HEK293T (cell line): ENCODE measurements around the gene SKAP1.
A peak's percentile ranks its signal among the peaks of the same experiment; 100 is the strongest.

Experiments used
- CTCF ChIA-PET: fragments of 350-600 bp; formaldehyde crosslinking; extraction: SDS; loops from one replicate; lab custom pipeline; 2021; ENCODE audit warnings: antibody characterized with exemption, inconsistent platforms; lab: Yijun Ruan, JAX
- POLR2A ChIA-PET: fragments of 350-600 bp; formaldehyde crosslinking; extraction: SDS; loops from one replicate; lab custom pipeline; 2020; ENCODE audit warnings: antibody characterized with exemption, inconsistent platforms; lab: Yijun Ruan, JAX
- DNase-seq: peaks from one replicate; pipeline ENCODE4 v3.0.0; 2012; ENCODE audit warnings: mixed read lengths; ENCODE audit errors: extremely low spot score
- ARNT ChIP-seq: fragments of 450-650 bp; IDR thresholded peaks from 2 replicates; pipeline ENCODE4 v1.6.1; 2017; ENCODE audit warnings: mild to moderate bottlenecking
- BHLHE40 ChIP-seq: fragments of 450-650 bp; IDR thresholded peaks from 2 replicates; pipeline ENCODE4 v1.6.1; 2016; ENCODE audit warnings: mild to moderate bottlenecking, moderate library complexity, borderline replicate concordance
- CTBP1 ChIP-seq: fragments of 450-650 bp; IDR thresholded peaks from 2 replicates; pipeline ENCODE4 v1.6.1; 2016; ENCODE audit warnings: borderline replicate concordance
- ELF4 ChIP-seq: fragments of 450-650 bp; IDR thresholded peaks from 2 replicates; pipeline ENCODE4 v1.6.1; 2017; ENCODE audit warnings: antibody characterized with exemption
- FOXA1 ChIP-seq: fragments of 450-650 bp; IDR thresholded peaks from 2 replicates; pipeline ENCODE4 v1.6.1; 2016; ENCODE audit warnings: mild to moderate bottlenecking
- FOXK2 ChIP-seq: fragments of 450-650 bp; IDR thresholded peaks from 2 replicates; pipeline ENCODE4 v1.6.1; 2016; ENCODE audit warnings: mild to moderate bottlenecking
- FOXM1 ChIP-seq: fragments of 450-650 bp; IDR thresholded peaks from 2 replicates; pipeline ENCODE4 v1.6.1; 2017; ENCODE audit warnings: mild to moderate bottlenecking, borderline replicate concordance
- HDGF ChIP-seq: fragments of 450-650 bp; IDR thresholded peaks from 2 replicates; pipeline ENCODE4 v1.6.1; 2017; ENCODE audit warnings: antibody characterized with exemption, borderline replicate concordance
- L3MBTL2 ChIP-seq: fragments of 450-650 bp; conservative IDR thresholded peaks from 2 replicates; pipeline ENCODE4 v1.6.1; 2016; ENCODE audit warnings: mild to moderate bottlenecking
- LEF1 ChIP-seq: fragments of 450-650 bp; IDR thresholded peaks from 2 replicates; pipeline ENCODE4 v1.6.1; 2017; ENCODE audit warnings: mild to moderate bottlenecking, borderline replicate concordance
- NFRKB ChIP-seq: fragments of 450-650 bp; IDR thresholded peaks from 2 replicates; pipeline ENCODE4 v1.6.1; 2016; ENCODE audit warnings: mild to moderate bottlenecking, moderate library complexity
- PKNOX1 ChIP-seq: fragments of 450-650 bp; IDR thresholded peaks from 2 replicates; pipeline ENCODE4 v1.6.1; 2016
- SP1 ChIP-seq: fragments of 450-650 bp; IDR thresholded peaks from 2 replicates; pipeline ENCODE4 v1.6.1; 2017
- SUZ12 ChIP-seq: fragments of 450-650 bp; IDR thresholded peaks from 2 replicates; pipeline ENCODE4 v1.6.1; 2016; ENCODE audit warnings: mild to moderate bottlenecking
- TARDBP ChIP-seq: fragments of 450-650 bp; IDR thresholded peaks from 2 replicates; pipeline ENCODE4 v1.6.1; 2016
- ZNF384 ChIP-seq: fragments of 450-650 bp; IDR thresholded peaks from 2 replicates; pipeline ENCODE4 v1.6.1; 2016

SKAP1 gene

GRCh38 chr17:48308581-48308980, 121.4 kb downstream of the SKAP1 start:
- TF ChIP-seq SUZ12 = no peak
- TF ChIP-seq BHLHE40 = no peak
- TF ChIP-seq ZNF384 = no peak
- TF ChIP-seq PKNOX1 = no peak
- TF ChIP-seq SP1 = no peak
- TF ChIP-seq CTBP1 = no peak
- no peak for TF ChIP-seq TARDBP
- no peak for TF ChIP-seq L3MBTL2
- no peak for TF ChIP-seq FOXM1
- no peak for TF ChIP-seq HDGF
- no peak for TF ChIP-seq ELF4
- TF ChIP-seq FOXA1 = no peak
- no peak for TF ChIP-seq NFRKB
- TF ChIP-seq FOXK2 = no peak
- TF ChIP-seq LEF1 = no peak
- TF ChIP-seq ARNT = no peak
- DNase-seq = no peak
- ChIA-PET POLR2A (no interaction called here), CTCF (interaction anchor here (0.6 to 2.7 kb wide), 16 partner anchors 9 to 316 kb away, joined by 3 to 22 read pairs (median 4); no protein-coding TSS in a partner anchor)

GRCh38 chr17:48307814-48308411, 122.1 kb downstream of the SKAP1 start:
- ChIA-PET CTCF (interaction anchor here (0.5 to 2.7 kb wide), 18 partner anchors 8 to 316 kb away, joined by 3 to 22 read pairs (median 4); no protein-coding TSS in a partner anchor), POLR2A (no interaction called here)
- TF ChIP-seq CTBP1 (no peak), TARDBP (no peak), HDGF (no peak), FOXA1 (no peak), NFRKB (no peak), ARNT (no peak), BHLHE40 (no peak), LEF1 (no peak), FOXK2 (no peak), ZNF384 (no peak), SUZ12 (no peak), SP1 (no peak), ELF4 (no peak), L3MBTL2 (no peak), FOXM1 (no peak), PKNOX1 (no peak)
- peak; percentile 67 for DNase-seq

GRCh38 chr17:48307255-48307654, 122.8 kb downstream of the SKAP1 start:
- TF ChIP-seq SUZ12 (no peak), FOXM1 (no peak)
- POLR2A ChIA-PET = no interaction called here
- CTCF ChIA-PET = interaction anchor here (0.5 to 2.7 kb wide), 9 partner anchors 8 to 311 kb away, joined by 3 to 22 read pairs (median 5); no protein-coding TSS in a partner anchor
- no peak for DNase-seq

- CTCF ChIA-PET = no interaction called here
- no peak for DNase-seq
- POLR2A ChIA-PET = no interaction called here
- TF ChIP-seq L3MBTL2 = no peak
- TF ChIP-seq HDGF = no peak
- no peak for TF ChIP-seq CTBP1
- no peak for TF ChIP-seq ZNF384
- no peak for TF ChIP-seq TARDBP
- TF ChIP-seq FOXM1 = no peak
- no peak for TF ChIP-seq SP1
- no peak for TF ChIP-seq NFRKB
- TF ChIP-seq LEF1 = no peak
- no peak for TF ChIP-seq FOXK2
- TF ChIP-seq ELF4 = no peak
- no peak for TF ChIP-seq BHLHE40
- no peak for TF ChIP-seq ARNT
- TF ChIP-seq FOXA1 = no peak
- TF ChIP-seq PKNOX1 = no peak
Observed at GRCh38 chr17:48301002-48301401, 129.0 kb downstream of the SKAP1 start.

GRCh38 chr17:48299760-48300159, 130.3 kb downstream of the SKAP1 start:
- TF ChIP-seq ARNT (no peak), NFRKB (no peak), BHLHE40 (no peak)
- no peak for DNase-seq
- POLR2A ChIA-PET = no interaction called here
- CTCF ChIA-PET = interaction anchor here (1.0 to 1.2 kb wide), 3 partner anchors 9 to 75 kb away, joined by 3 to 6 read pairs (median 3); no protein-coding TSS in a partner anchor

- ChIA-PET CTCF (interaction anchor here (1.6 kb wide), 1 partner anchor 10 kb away, joined by 9 read pairs; no protein-coding TSS in a partner anchor), POLR2A (no interaction called here)
- no peak for TF ChIP-seq FOXM1
- DNase-seq = no peak
Observed at GRCh38 chr17:48297825-48298224, 132.2 kb downstream of the SKAP1 start.
